GM12878 (cell line): ENCODE results near the gene TP53BP1. TPM values are rescaled to one million over a fixed set of nuclear protein-coding genes. Genes with fewer than 3 reads are reported as not detected.

ENCODE experiments used
- BCL3 ChIP-seq: IDR thresholded peaks from 2 replicates; pipeline ENCODE4 v1.6.1; 2011; ENCODE audit warnings: borderline replicate concordance, low read depth, mild to moderate bottlenecking, moderate library complexity, low read length; ENCODE audit not compliant: insufficient read depth, poor library complexity, severe bottlenecking
- BCLAF1 ChIP-seq: fragments of 450-650 bp; IDR thresholded peaks from 2 replicates; pipeline ENCODE4 v1.6.1; 2017; ENCODE audit warnings: antibody characterized with exemption, mild to moderate bottlenecking, moderate library complexity
- BHLHE40 ChIP-seq, 2 experiments: fragments of 450-650 bp in 1 of 2; IDR thresholded peaks; 2 replicates each; pipeline ENCODE4 v1.6.1; 2011 to 2017; ENCODE audit warnings: low read depth in 2 of 2, borderline replicate concordance in 1 of 2, improper control_type of control experiment in 1 of 2, low read length in 1 of 2, mild to moderate bottlenecking in 1 of 2
- CEBPB ChIP-seq, 2 experiments: fragments of 150-350 bp in 1 of 2; IDR thresholded peaks; 2 replicates each; pipeline ENCODE4 v1.6.1; 2012 to 2014; ENCODE audit warnings: low read depth in 2 of 2, low read length in 2 of 2, borderline replicate concordance in 1 of 2, inconsistent platforms in 1 of 2
- FOXM1 ChIP-seq: IDR thresholded peaks from 2 replicates; pipeline ENCODE4 v1.6.1; 2012; ENCODE audit warnings: low read depth, mild to moderate bottlenecking, inconsistent platforms, low read length, moderate library complexity
- JUNB ChIP-seq: IDR thresholded peaks from 2 replicates; pipeline ENCODE4 v1.6.1; 2016; ENCODE audit warnings: antibody characterized with exemption, mild to moderate bottlenecking
- MEF2A ChIP-seq: IDR thresholded peaks from 2 replicates; pipeline ENCODE4 v1.6.1; 2011; ENCODE audit warnings: low read depth, mild to moderate bottlenecking, low read length, moderate library complexity; ENCODE audit not compliant: insufficient read depth
- POLR2AphosphoS2 ChIP-seq: IDR thresholded peaks from 2 replicates; pipeline ENCODE4 v1.6.1; 2011; ENCODE audit warnings: low read depth, mild to moderate bottlenecking, low read length, improper control_type of control experiment, moderate library complexity
- SIX5 ChIP-seq: IDR thresholded peaks from 2 replicates; pipeline ENCODE4 v1.6.1; 2011; ENCODE audit warnings: mild to moderate bottlenecking, low read depth, low read length, moderate library complexity; ENCODE audit not compliant: severe bottlenecking
- SP1 ChIP-seq: IDR thresholded peaks from one replicate; pipeline ENCODE4 v1.6.1; 2011; ENCODE audit warnings: low read depth, low read length
- STAT1 ChIP-seq: fragments of 450-650 bp; conservative IDR thresholded peaks from 2 replicates; pipeline ENCODE4 v1.6.1; 2014; ENCODE audit warnings: antibody characterized with exemption, mild to moderate bottlenecking
- SUPT20H ChIP-seq: IDR thresholded peaks from 2 replicates; pipeline ENCODE4 v1.6.1; 2011; ENCODE audit warnings: low read depth, mild to moderate bottlenecking, low read length, moderate library complexity, borderline replicate concordance; ENCODE audit not compliant: control insufficient read depth
- TAF1 ChIP-seq: IDR thresholded peaks from 2 replicates; pipeline ENCODE4 v1.6.1; 2011; ENCODE audit warnings: mild to moderate bottlenecking, low read depth, low read length, borderline replicate concordance
- USF1 ChIP-seq: IDR thresholded peaks from 2 replicates; pipeline ENCODE4 v1.6.1; 2011; ENCODE audit warnings: borderline replicate concordance, low read depth, mild to moderate bottlenecking, moderate library complexity, mixed read lengths, low read length; ENCODE audit not compliant: insufficient read depth; ENCODE audit errors: extremely low read length
- ZBTB33 ChIP-seq: fragments of 450-650 bp; IDR thresholded peaks from 2 replicates; pipeline ENCODE4 v1.6.1; 2017; ENCODE audit warnings: mild to moderate bottlenecking
- ZBTB4 ChIP-seq: fragments of 450-650 bp; formaldehyde crosslinking; IDR thresholded peaks from 2 replicates; pipeline ENCODE4 v1.4.0; 2022; ENCODE audit warnings: mild to moderate bottlenecking, moderate library complexity
- ZNF217 ChIP-seq: fragments of 450-650 bp; IDR thresholded peaks from 2 replicates; pipeline ENCODE4 v1.6.1; 2017; ENCODE audit warnings: antibody characterized with exemption, mild to moderate bottlenecking
- polyA plus RNA-seq, 11 experiments: library from polyadenylated mRNA; depleted of rRNA in 4 of 11; unstranded in 6 of 11; stranded (reverse) in 5 of 11; fragments of >200 nt; fragmentation: Nextera tagmentation in 4 of 11; fragmentation: Illumina TruSeq in 1 of 11; extraction: Ambion mirVana in 4 of 11; extraction: Trizol in 1 of 11; gene quantifications; 1 replicate in 1 of 11; 2 replicates in 10 of 11; pipeline versions ENCODE4 v1.2.1 to v1.2.3, GENCODE V29; 2011 to 2016; ENCODE audit warnings: inconsistent platforms in 2 of 11, missing spikeins in 2 of 11, low read depth in 1 of 11
- total RNA-seq, 4 experiments: library from RNA; depleted of rRNA in 3 of 4; stranded (reverse); fragments of >200 nt in 3 of 4; fragmentation: Illumina TruSeq in 1 of 4; extraction: Trizol in 1 of 4; gene quantifications; 2 replicates each; pipeline versions ENCODE4 v1.2.1 to v1.2.3, GENCODE V29; 2013 to 2021

TP53BP1 gene
- total and polyA plus RNA-seq, 10 of the 15 experiments (the other 5 are each of a cell fraction or from before 2014, with no cell fraction given): 6.2 to 50.2 (median 19.3) TPM

GRCh38 chr15:43492673-43493601 is at the start of gene TP53BP1 (continued):
- TF ChIP-seq BCLAF1 (no peak), BCL3 (no peak), ZBTB4 (CRISPR knock-in tag) (no peak), SP1 (peak; percentile 94), USF1 (no peak), SUPT20H (no peak), FOXM1 (no peak), ZBTB33 (no peak), POLR2AphosphoS2 (no peak), JUNB (no peak), SIX5 (no peak), ZNF217 (no peak), CEBPB (IDR thresholded peaks at IDR 0.05; ENCODE audit: borderline replicate concordance in 1 of 2, low read depth in 2 of 2, low read length in 2 of 2) (no peak), STAT1 (no peak), BHLHE40 (IDR thresholded peaks at IDR 0.05; ENCODE audit: borderline replicate concordance in 1 of 2, low read depth in 2 of 2, low read length in 1 of 2) (no peak), TAF1 (no peak), MEF2A (no peak)
